Neuron (in vitro differentiated cells): ENCODE measurements around the gene RNF13.
"Not testable (repeated sequence)": the region's sequence is repeated elsewhere in the genome, so short reads cannot be mapped to it uniquely, and the experiment has no call there.

Source experiments
- H2AFZ ChIP-seq: one replicate; pipeline ENCODE4 v1.6.1; 2013; ENCODE audit warnings: low read depth, mild to moderate bottlenecking, inconsistent platforms, low read length, moderate library complexity
- H3K27me3 ChIP-seq: one replicate; pipeline ENCODE4 v1.6.1; 2013; ENCODE audit warnings: low read length; ENCODE audit not compliant: insufficient read depth
- H3K36me3 ChIP-seq: one replicate; pipeline ENCODE4 v1.6.1; 2013; ENCODE audit warnings: low read length; ENCODE audit not compliant: insufficient read depth
- H3K4me1 ChIP-seq: one replicate; pipeline ENCODE4 v1.6.1; 2013; ENCODE audit warnings: low read length; ENCODE audit not compliant: insufficient read depth
- H3K4me3 ChIP-seq: 2 replicates; pipeline ENCODE4 v1.5.1; 2013; ENCODE audit warnings: mild to moderate bottlenecking, low read length, moderate library complexity
- H3K9me3 ChIP-seq: one replicate; pipeline ENCODE4 v1.6.1; 2013; ENCODE audit warnings: low read length

The RNF13 gene

DNA sequence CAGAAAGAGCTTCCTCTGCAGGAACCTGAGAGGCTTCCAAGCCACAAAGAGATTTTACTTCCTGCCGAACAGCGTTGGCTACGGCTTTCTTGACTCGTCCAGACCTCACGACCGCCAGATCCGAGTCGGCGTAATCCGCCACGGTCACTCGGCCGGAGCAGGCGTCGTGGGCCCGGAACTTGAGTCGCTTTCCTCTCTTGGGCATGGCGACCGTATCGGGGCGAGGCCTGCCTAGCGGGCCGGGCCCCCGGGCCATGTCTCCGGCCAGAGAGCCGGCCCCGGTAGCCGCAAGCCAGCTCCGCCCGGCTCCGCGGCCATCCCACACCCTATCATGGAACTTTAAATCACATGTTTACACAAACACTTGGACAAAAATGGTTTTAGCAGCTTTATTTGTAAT lies 170.0 kb downstream of the RNF13 start:
- not testable (repeated sequence) for H3K4me1 ChIP-seq, H3K36me3 ChIP-seq, H3K4me3 ChIP-seq, H2AFZ ChIP-seq, H3K9me3 ChIP-seq, H3K27me3 ChIP-seq

DNA sequence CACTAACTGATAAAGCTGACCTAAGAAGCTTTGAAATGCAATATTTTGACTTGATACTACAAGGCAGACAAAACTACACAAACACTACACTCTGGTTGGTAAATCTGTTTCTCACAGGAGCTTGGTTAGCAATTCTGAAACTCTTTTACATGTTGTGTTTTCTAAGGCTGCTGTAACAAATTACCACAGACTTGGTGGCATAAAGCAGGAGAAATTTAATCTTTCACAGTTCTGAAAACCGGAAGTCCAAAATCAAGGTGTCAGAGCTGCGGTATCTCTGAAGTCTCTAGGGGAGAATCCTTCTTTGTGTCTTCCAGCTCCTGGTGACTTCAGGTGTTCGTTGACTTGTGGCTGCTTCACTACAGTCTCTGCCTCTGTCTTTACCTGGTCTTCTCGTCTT lies 170.6 kb downstream of the RNF13 start:
- Histone ChIP-seq H3K36me3 (no peaks in the 10 kb centered on the region), H3K27me3 (no peaks in the 10 kb centered on the region), H3K4me3 (no peak overlapping the region), H3K4me1 (no peaks in the 10 kb centered on the region), H2AFZ (no peak overlapping the region), H3K9me3 (no peaks in the 10 kb centered on the region)

DNA sequence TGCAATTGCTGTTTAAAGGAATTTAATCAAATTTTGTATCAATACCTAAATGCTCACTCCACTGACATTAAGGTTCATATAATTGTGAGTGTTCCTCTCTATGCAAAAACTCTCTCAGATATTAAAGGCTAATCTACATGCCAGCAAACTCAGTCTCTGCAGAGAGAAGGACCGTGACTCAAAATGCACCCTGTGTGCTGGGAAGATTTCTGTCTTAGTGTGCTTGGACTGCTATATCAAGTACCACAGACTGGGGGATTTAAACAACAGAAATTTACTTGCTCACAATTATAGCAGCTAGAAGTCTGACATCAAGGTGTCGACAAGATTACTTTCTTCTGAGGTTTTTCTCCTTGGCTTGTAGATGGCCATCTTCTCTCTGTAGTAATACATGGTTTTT lies 176.3 kb downstream of the RNF13 start:
- H3K9me3 ChIP-seq: peaks cover 4% of the 10 kb centered on the region
- H3K4me1 ChIP-seq: no peaks in the 10 kb centered on the region
- no peak overlapping the region for H2AFZ ChIP-seq
- no peak overlapping the region for H3K4me3 ChIP-seq
- no peaks in the 10 kb centered on the region for H3K27me3 ChIP-seq
- H3K36me3 ChIP-seq: no peaks in the 10 kb centered on the region

DNA sequence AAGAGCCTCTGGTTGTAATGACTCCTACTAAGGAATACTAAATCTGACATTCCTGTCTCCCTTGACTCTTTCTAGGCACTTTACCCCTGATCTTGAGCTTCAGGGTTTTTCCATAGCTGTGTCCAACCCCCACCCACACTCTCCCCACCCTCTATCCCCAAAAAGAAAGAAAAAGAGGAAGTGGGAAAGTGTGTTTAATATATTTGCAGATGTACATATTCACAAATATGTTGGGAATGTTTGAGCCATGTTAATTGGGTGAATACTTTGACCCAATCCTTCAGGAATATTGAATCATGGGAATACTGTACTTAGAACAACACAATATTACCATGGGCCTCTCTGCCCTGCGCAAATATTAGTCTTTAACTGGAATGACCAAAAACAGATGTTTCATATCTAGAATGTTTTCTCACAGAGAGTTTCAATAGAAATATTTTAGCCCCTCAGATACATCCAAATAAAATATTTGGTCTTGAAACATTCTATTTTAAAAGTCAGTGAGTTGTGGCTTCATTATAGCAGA lies 177.5 kb downstream of the RNF13 start:
- H3K4me3 ChIP-seq: no peak overlapping the region
- H3K9me3 ChIP-seq: peaks cover 8% of the 10 kb centered on the region
- no peaks in the 10 kb centered on the region for H3K27me3 ChIP-seq
- H3K36me3 ChIP-seq: no peaks in the 10 kb centered on the region
- H3K4me1 ChIP-seq: no peaks in the 10 kb centered on the region
- no peak overlapping the region for H2AFZ ChIP-seq

DNA sequence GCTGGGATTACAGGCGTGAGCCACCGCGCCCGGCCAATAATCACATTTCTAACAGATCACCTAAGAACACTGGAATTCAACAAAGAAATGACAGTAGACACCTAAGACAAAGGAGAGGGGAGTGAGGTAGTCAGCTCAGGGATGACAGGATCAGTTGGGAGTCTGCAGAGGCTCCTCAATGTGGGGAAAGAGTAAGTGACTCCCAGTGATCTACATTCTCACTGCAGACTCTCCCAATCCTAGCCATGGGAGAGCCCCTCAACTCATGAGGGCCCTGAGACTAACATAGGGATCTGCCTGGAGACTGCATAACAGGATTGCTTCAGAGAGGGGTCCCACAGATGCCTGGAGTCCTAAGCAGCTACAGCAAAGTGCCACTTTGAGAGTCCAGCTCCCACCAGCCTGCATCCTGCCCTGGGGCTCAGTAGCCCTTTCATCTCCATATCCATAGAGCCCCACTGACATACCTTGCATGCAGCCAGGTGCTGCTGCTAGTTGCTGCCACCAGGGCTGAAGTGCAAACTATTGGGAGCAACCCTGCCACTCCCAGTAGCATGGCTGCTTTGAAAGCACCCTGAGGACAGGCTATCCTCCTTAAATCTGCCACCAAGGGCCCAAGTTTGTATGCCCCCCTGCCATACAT lies 179.5 kb downstream of the RNF13 start:
- Histone ChIP-seq H3K4me3 (no peak overlapping the region), H3K9me3 (peaks cover 8% of the 10 kb centered on the region), H2AFZ (no peak overlapping the region), H3K4me1 (no peaks in the 10 kb centered on the region), H3K36me3 (no peaks in the 10 kb centered on the region), H3K27me3 (no peaks in the 10 kb centered on the region)

DNA sequence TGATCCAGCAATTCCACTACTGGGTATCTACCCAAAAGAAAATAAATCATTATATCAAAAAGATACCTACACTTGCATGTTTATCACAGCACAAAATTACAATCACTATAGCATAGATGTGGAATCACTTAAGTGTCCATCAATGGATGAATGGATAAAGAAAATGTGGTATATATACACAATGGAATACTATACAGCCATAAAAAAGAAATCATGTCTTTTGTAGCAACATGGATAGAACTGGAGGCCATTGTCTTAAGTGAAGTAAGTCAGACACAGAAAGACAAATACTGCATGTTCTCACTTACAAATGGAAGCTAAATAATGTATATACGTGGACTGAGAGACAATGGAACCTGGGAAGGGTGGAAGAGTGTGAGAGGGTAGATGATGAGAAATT lies 185.9 kb downstream of the RNF13 start:
- Histone ChIP-seq H2AFZ (no peak overlapping the region), H3K4me1 (no peaks in the 10 kb centered on the region), H3K36me3 (no peaks in the 10 kb centered on the region), H3K4me3 (no peak overlapping the region), H3K9me3 (peaks cover 5% of the 10 kb centered on the region), H3K27me3 (no peaks in the 10 kb centered on the region)

DNA sequence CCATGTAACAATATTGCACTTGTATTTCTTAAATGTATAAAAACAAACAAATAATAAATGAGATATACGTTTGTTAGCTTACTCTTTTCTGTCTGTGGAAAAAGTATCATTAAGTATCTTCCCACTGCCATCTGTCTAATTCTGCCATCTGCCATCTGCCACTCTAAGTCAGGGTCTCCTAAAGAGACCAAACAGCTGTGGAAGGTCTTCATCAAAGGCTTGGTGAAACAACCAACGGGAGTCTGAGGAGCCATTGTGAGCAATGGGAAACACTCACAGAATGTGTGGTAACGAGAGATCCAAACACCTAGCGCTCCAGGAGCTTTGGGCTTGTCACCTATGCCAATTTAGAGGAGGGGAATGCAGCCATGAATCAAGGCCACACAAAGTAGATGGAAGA lies 186.4 kb downstream of the RNF13 start:
- Histone ChIP-seq H3K9me3 (peaks cover 3% of the 10 kb centered on the region), H3K27me3 (no peaks in the 10 kb centered on the region), H3K36me3 (no peaks in the 10 kb centered on the region), H2AFZ (no peak overlapping the region), H3K4me3 (no peak overlapping the region), H3K4me1 (no peaks in the 10 kb centered on the region)

DNA sequence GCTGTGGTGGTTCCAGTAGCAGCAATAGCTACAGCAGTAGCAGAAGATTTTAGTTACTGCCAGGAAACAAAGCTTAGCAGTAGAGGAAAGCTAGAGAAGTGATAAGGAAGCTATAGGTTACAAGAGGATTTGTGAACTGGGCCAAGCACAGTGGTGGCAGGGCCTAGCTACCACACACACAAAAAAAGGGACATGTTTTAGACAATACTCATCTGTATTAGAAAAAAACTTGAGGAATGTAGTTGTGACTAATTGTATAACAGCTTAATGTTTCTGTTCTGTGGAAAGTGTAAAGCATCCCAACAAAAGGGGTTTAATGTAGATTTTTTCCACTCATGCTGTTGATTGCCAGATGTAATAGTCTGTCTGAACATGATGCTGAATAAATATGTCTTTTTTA lies 187.6 kb downstream of the RNF13 start:
- Histone ChIP-seq H3K27me3 (no peaks in the 10 kb centered on the region), H3K4me1 (no peaks in the 10 kb centered on the region), H3K9me3 (no peaks in the 10 kb centered on the region), H2AFZ (no peak overlapping the region), H3K4me3 (no peak overlapping the region), H3K36me3 (no peaks in the 10 kb centered on the region)

DNA sequence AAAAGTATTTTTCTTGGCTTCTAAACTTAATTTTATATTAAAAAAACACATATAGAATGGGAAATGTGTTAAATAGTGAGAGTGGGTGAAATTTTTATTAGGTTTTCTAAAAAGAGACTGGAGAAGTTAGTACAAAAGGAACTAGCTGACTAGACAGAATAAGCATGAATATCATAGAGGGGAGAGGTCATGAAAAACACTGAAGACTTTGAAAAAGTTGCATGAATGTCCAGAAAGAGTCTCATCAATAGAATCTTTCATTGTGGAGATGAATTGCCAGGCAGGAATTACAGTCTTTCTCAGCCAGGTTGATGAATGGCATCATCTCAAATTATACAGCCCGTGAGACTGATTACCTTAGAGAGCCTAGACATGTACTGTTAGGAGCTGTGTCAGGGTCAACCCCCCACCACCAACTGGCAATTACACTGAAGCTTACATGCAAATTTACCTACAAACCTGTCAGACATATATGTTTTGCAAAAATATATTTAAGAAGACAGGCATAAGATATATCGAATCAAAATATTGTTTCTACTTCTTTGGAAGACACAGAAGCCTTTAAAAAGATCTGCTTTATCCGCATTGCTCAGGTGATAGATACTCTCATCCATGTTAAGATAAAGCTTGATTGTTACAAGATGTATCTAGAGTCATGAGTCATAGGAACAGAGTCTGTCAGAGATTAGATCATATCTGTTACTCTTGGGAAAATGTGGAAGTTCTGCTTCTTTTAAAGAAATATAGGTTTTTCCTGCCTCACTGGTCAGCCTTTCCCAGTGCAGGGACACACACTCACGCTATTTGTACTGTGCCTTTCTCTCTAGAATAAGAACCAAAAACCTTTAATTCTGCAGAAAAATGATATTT lies 192.5 kb downstream of the RNF13 start:
- H3K4me3 ChIP-seq: no peak overlapping the region
- H3K36me3 ChIP-seq: no peaks in the 10 kb centered on the region
- no peak overlapping the region for H2AFZ ChIP-seq
- H3K9me3 ChIP-seq: no peaks in the 10 kb centered on the region
- H3K4me1 ChIP-seq: no peaks in the 10 kb centered on the region
- no peaks in the 10 kb centered on the region for H3K27me3 ChIP-seq

DNA sequence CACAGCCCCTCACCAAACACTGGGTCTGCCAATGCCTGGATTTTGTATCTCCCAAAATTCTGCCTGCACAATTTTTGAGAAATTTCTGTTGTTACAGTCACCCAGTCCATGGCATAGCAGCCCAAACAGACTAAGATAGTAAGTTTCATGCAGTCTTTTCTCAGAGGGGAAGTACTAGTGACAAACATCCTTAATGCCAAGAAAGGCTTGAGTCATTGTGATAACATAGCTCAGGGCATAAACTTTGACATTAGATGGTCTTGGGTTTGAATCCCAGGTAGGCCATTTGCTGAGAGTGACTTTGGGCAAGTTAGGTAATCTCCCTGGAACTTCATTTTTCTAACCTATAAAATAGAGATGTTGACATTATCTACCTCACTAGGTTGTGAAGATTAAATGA lies 193.8 kb downstream of the RNF13 start:
- Histone ChIP-seq H3K4me3 (no peak overlapping the region), H3K4me1 (no peaks in the 10 kb centered on the region), H3K27me3 (no peaks in the 10 kb centered on the region), H3K36me3 (no peaks in the 10 kb centered on the region), H2AFZ (no peak overlapping the region), H3K9me3 (no peaks in the 10 kb centered on the region)
